SU-DHL-6 (cell line): ENCODE results near the gene ZC2HC1B.

Experiments used
- CTCF ChIP-seq: fragments of 200-600 bp; sonication (generic); IDR thresholded peaks from one replicate; pipeline ENCODE4 v1.5.1; 2017; ENCODE audit warnings: antibody characterized with exemption, mild to moderate bottlenecking, low read length, moderate library complexity; ENCODE audit not compliant: insufficient read depth, poor library complexity, severe bottlenecking
- EZH2phosphoT487 ChIP-seq: fragments of 200-600 bp; sonication (generic), shearing (Covaris generic); conservative IDR thresholded peaks from 2 replicates; pipeline ENCODE4 v1.6.1; 2018; ENCODE audit warnings: mild to moderate bottlenecking, antibody characterized with exemption, low read length, moderate library complexity, mixed read lengths

- no peak for TF ChIP-seq CTCF
- TF ChIP-seq EZH2phosphoT487: no peak
Observed at GRCh38 chr6:143836150-143836549, 28.1 kb upstream of the ZC2HC1B start.
